OCI-LY7 (cell line): Measurements from ENCODE around the gene ZNF136.

Experiments used
- CTCF ChIP-seq: fragments of 200-600 bp; sonication (generic); conservative IDR thresholded peaks from 2 replicates; pipeline ENCODE4 v1.5.1; 2014; ENCODE audit warnings: mild to moderate bottlenecking, antibody characterized with exemption, low read length, moderate library complexity, mixed read lengths
- EZH2phosphoT487 ChIP-seq: fragments of 200-600 bp; sonication (generic); IDR thresholded peaks from 2 replicates; pipeline ENCODE4 v1.6.1; 2018; ENCODE audit warnings: low read depth, borderline replicate concordance, mild to moderate bottlenecking, mixed run types, antibody characterized with exemption, low read length, moderate library complexity, mixed read lengths

DNA sequence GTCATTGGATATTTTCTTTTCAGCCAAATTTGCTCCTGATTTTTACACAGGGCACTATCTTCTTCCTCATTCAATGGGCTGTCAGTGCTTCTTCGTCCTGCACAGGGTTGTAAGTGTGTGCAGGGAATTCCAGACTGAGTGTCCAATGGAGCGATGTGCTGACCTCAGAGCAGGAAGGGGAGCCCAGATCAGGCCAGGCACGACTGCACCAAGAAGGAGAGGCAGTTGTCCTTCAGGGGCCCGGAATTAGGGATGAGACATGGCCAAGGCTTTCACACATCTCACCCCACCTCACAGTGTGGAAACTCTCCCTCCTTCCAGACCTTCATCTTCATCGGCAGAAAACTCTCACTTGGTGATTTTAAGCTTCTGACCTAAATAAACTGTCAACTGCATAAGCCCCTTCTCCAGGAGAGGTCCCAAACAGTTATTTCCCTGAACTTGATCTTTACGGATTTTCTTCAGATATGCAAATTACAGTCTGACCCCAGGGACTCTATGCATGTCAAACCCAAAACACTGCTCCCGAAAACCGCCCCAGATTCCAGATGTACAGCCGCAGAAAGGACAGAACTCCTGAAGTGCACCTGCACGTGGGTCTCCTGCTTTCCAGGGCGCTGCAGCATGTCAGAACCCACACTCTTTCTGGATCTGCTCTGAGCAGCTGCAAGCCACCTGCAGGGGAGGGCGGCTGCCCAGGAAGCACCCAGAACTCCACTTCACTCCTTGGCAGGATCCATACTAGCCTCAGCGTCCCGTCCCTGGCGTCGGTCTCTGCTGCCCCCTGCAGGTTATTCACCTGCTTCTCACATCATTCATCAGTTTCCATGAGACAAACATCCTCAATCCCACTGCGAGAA, 22.1 kb upstream of the ZNF136 start:
- TF ChIP-seq EZH2phosphoT487 (no peak), CTCF (peak; percentile 93)
